ENCODE data around the gene GSTK1.

- TF ChIP-seq REST (IDR thresholded peaks at IDR 0.05; ENCODE audit: low read depth) (no peak), CEBPB (IDR thresholded peaks at IDR 0.05) (no peak), TEAD4 (IDR thresholded peaks at IDR 0.05) (no peak), MAX (IDR thresholded peaks at IDR 0.05) (no peak), EGR1 (IDR thresholded peaks at IDR 0.05) (no peak), FOXM1 (IDR thresholded peaks at IDR 0.05; ENCODE audit: borderline replicate concordance, low read depth) (no peak)
These were observed 20.1 kb downstream of the GSTK1 start for GRCh38 chr7:143283381-143283780.
